Activated CD8-positive, alpha-beta T cell treated with anti-CD3 and anti-CD28 coated beads for 36 hours (primary cell): ENCODE measurements around the gene SMIM35. TPM values are rescaled to one million over a fixed set of nuclear protein-coding genes. Genes with fewer than 3 reads are reported as not detected.
A peak's percentile ranks its signal among the peaks of the same experiment; 100 is the strongest.

Experiments
- ATAC-seq: fragments of 200-7000 bp; cut with Tn5 transposase; one replicate; pipeline ENCODE4 v1.10.0; 2021; ENCODE audit warnings: mild to moderate bottlenecking, moderate library complexity
- CTCF ChIA-PET: fragments of 350-600 bp; sonication (Branson Sonifier 250); formaldehyde crosslinking; loops from one replicate; lab custom pipeline; 2021; ENCODE audit warnings: antibody characterized with exemption; lab: Charles Lee
- POLR2A ChIA-PET: fragments of 350-600 bp; sonication (Branson Sonifier 250); formaldehyde crosslinking; loops from one replicate; lab custom pipeline; 2021; ENCODE audit warnings: antibody characterized with exemption; lab: Charles Lee
- DNase-seq: peaks from one replicate; pipeline ENCODE4 v3.0.0-alpha.2; 2020
- H3K27ac Mint-ChIP-seq: one replicate; pipeline ENCODE4 v1.8.0; 2021; ENCODE audit warnings: mild to moderate bottlenecking, mixed read lengths
- H3K27me3 Mint-ChIP-seq: one replicate; pipeline ENCODE4 v1.8.0; 2021; ENCODE audit warnings: mixed read lengths
- H3K36me3 Mint-ChIP-seq: one replicate; pipeline ENCODE4 v1.8.0; 2021; ENCODE audit warnings: low read depth, mixed read lengths
- H3K4me1 Mint-ChIP-seq: one replicate; pipeline ENCODE4 v1.8.0; 2021; ENCODE audit warnings: low read depth, mixed read lengths
- H3K4me3 Mint-ChIP-seq: one replicate; pipeline ENCODE4 v1.8.0; 2021; ENCODE audit warnings: mild to moderate bottlenecking, moderate library complexity, mixed read lengths
- H3K9me3 Mint-ChIP-seq: one replicate; pipeline ENCODE4 v1.8.0; 2021; ENCODE audit warnings: mixed read lengths
- intact Hi-C: fragments of 100-400 bp; cut with micrococcal nuclease; formaldehyde crosslinking; loops from one replicate; pipeline ENCODE4 v1.10.0; 2022
- total RNA-seq, 2 experiments: library from RNA; stranded (reverse); gene quantifications; one replicate each; pipeline ENCODE4 v1.2.3, GENCODE V29; 2021
- TF ChIP-seq, protein P1 (sequence below): fragments of 200-600 bp; IDR thresholded peaks from one replicate; pipeline ENCODE4 v1.8.0; 2022; ENCODE audit warnings: antibody characterized with exemption, mild to moderate bottlenecking

The SMIM35 gene
- total RNA-seq, 2 experiments from 2014 or later = 0.27 to 0.32 TPM

DNA sequence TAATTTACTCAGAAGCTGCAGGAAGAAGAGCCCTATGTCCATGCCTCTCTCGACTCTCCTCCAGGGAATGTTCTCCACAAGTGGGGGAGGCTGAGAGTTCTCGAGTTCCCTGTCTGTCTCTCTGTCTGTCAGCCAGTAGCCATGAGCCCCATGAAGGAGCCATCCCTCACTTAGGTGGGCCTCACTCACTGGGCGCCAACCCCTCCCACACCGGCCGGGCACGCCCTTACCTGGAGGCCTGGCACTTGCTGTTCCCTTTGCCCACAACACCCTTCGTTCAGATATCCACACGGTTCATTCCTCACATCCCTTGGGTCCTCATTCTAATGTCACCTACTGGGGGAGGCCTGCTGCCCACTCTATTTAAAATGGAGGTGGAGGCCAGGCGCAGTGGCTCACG, 114.7 kb downstream of the SMIM35 start:
- POLR2A ChIA-PET = interaction anchor here (2.3 to 32.8 kb wide), 3 partner anchors 7 to 29 kb away, joined by 5 to 710 read pairs (median 8); partner anchors contain the start of gene IL10RA
- no peak for ATAC-seq
- CTCF ChIA-PET = interaction anchor here (0.6 to 31.9 kb wide), 3 partner anchors 12 to 155 kb away, joined by 3 to 386 read pairs (median 7); no protein-coding TSS in a partner anchor
- Mint-ChIP-seq H3K27ac (peak overlapping the region; percentile 16), H3K27me3 (no peaks in the 10 kb centered on the region), H3K4me3 (no peak overlapping the region), H3K36me3 (peaks cover 25% of the 10 kb centered on the region), H3K9me3 (no peaks in the 10 kb centered on the region), H3K4me1 (peaks cover 79% of the 10 kb centered on the region)
- intact Hi-C loops = no loop called here
- no peak for DNase-seq
- TF ChIP-seq, protein P1, sequence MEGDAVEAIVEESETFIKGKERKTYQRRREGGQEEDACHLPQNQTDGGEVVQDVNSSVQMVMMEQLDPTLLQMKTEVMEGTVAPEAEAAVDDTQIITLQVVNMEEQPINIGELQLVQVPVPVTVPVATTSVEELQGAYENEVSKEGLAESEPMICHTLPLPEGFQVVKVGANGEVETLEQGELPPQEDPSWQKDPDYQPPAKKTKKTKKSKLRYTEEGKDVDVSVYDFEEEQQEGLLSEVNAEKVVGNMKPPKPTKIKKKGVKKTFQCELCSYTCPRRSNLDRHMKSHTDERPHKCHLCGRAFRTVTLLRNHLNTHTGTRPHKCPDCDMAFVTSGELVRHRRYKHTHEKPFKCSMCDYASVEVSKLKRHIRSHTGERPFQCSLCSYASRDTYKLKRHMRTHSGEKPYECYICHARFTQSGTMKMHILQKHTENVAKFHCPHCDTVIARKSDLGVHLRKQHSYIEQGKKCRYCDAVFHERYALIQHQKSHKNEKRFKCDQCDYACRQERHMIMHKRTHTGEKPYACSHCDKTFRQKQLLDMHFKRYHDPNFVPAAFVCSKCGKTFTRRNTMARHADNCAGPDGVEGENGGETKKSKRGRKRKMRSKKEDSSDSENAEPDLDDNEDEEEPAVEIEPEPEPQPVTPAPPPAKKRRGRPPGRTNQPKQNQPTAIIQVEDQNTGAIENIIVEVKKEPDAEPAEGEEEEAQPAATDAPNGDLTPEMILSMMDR = no peak

DNA sequence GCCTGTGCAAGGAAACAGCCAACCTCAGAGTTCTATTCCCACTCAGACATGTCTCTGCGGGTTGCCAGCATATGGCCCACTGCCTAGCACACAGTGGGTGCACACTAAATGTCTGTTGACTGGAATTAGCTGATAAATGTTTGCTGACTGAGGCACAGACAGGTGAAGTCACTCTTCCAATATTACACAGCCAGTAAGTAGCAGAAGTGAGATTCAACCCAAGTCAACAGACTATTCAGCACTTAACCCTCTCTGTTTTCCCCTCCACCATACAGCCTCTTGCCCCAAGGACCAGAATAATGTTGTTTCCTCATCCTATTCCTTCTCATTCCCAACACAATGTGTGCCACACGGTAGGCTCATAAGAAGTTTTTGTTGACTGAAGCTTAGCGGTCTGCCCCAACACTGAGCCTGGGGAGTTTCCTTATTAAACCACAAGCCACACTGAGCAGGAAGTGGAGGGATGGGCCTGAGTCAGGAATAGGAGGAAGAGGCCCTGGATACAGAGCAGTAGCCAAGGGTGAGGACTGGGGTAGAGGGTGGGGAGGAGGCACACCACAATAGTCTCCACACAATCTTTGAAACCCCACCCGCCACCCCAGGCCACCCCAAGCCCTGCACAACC, 116.3 kb downstream of the SMIM35 start:
- TF ChIP-seq, protein P1 = no peak
- ChIA-PET CTCF (interaction anchor here (0.8 to 2.4 kb wide), 7 partner anchors 10 to 126 kb away, joined by 3 to 14 read pairs (median 4); no protein-coding TSS in a partner anchor), POLR2A (interaction anchor here (0.6 to 32.8 kb wide), 10 partner anchors 10 to 1149 kb away, joined by 3 to 710 read pairs (median 6); partner anchors contain the start of gene IL10RA)
- H3K27me3 Mint-ChIP-seq = no peaks in the 10 kb centered on the region
- intact Hi-C loops = no loop called here
- ATAC-seq = peak; percentile 29
- peaks cover 64% of the 10 kb centered on the region for H3K4me1 Mint-ChIP-seq
- H3K9me3 Mint-ChIP-seq = no peaks in the 10 kb centered on the region
- peak; percentile 58 for DNase-seq
- peaks cover 11% of the 10 kb centered on the region for H3K36me3 Mint-ChIP-seq
- peak overlapping the region; percentile 82 for H3K27ac Mint-ChIP-seq
- no peak overlapping the region for H3K4me3 Mint-ChIP-seq

DNA sequence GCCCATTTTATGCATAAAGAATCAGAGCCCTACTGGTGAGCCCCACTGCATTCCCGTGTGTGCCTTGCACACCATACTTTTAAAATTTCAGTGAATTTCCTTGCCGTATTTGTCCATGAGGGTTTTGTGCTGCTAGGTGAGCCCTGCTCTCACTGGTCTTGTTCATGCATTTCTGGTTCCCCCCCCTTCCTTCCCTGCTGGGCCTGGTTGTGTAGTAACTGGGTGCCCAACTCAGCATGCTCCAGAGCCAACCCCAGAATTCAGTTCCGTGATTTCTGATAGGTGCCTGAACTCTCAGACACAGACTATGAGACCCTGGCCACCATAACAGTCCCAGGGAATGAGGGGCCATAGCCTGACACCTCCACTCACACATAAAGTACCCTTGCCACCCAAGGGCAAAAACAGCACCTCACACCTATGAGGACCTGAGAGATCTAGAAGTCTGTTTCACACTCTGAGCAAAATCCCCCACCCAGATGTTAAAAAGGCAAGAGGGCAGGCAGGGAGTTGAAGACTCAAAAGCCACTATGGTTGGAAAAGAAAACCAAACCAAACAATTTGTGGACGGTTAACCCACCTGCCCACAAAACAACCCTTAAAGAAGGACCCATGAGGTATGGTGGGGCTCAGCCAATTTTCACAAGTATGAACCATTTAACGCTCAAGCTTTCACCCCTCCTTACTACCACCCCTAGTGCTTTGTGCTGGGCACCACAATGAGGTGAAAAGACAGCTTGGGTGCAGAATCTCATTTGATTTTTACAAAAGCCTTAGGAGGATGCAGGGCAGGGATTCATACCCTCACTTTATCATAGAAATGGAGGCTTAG, 117.4 kb downstream of the SMIM35 start:
- TF ChIP-seq, protein P1 = no peak
- H3K27me3 Mint-ChIP-seq = no peaks in the 10 kb centered on the region
- no peak for DNase-seq
- H3K4me1 Mint-ChIP-seq = peaks cover 55% of the 10 kb centered on the region
- ATAC-seq = peak; percentile 24
- peak overlapping the region; percentile 82 for H3K27ac Mint-ChIP-seq
- ChIA-PET POLR2A (interaction anchor here (1.7 to 32.8 kb wide), 3 partner anchors 9 to 31 kb away, joined by 6 to 710 read pairs (median 7); partner anchors contain the start of gene IL10RA), CTCF (interaction anchor here (1.0 to 2.4 kb wide), 3 partner anchors 17 to 125 kb away, joined by 3 to 14 read pairs (median 4); no protein-coding TSS in a partner anchor)
- H3K9me3 Mint-ChIP-seq = no peaks in the 10 kb centered on the region
- peaks cover 6% of the 10 kb centered on the region for H3K36me3 Mint-ChIP-seq
- intact Hi-C loops = no loop called here
- H3K4me3 Mint-ChIP-seq = no peak overlapping the region

DNA sequence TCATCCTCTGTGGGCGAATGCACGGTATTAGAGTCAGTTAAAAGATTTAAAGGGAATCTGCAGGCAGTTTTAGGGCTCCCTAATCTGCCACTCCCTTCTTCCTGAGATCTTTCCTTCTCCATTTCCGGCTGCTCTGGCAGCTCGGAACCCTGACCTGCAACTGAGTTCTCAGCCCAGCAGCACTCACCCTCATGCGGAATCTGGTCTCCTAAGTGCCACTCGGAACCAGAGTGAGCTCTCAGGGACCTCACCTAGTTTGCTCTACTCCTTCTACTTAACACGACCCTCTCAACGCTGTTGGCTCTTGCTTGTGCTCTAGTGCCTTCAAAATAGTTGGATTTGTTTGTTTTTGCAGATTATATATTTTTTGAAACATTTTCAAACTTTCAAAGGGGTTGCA, 119.9 kb downstream of the SMIM35 start:
- Mint-ChIP-seq H3K27me3 (no peaks in the 10 kb centered on the region), H3K4me3 (no peak overlapping the region), H3K27ac (no peak overlapping the region), H3K4me1 (peaks cover 33% of the 10 kb centered on the region), H3K9me3 (no peaks in the 10 kb centered on the region), H3K36me3 (peaks cover 3% of the 10 kb centered on the region)
- intact Hi-C loops = no loop called here
- DNase-seq (no peak), ATAC-seq (no peak)
- POLR2A ChIA-PET = interaction anchor here (1.7 kb wide), 1 partner anchor 13 kb away, joined by 5 read pairs; no protein-coding TSS in a partner anchor
- CTCF ChIA-PET = interaction anchor here (1.6 kb wide), 1 partner anchor 14 kb away, joined by 5 read pairs; no protein-coding TSS in a partner anchor
- TF ChIP-seq, protein P1 = no peak
